Epithelial cell of proximal tubule (primary cell): ENCODE data around the gene TBC1D22A. TPM values are rescaled to one million over a fixed set of nuclear protein-coding genes. Genes with fewer than 3 reads are reported as not detected.
"Not testable (repeated sequence)": the region's sequence is repeated elsewhere in the genome, so short reads cannot be mapped to it uniquely, and the experiment has no call there.

ENCODE experiments used
- DNase-seq: peaks from one replicate; pipeline ENCODE4 v3.0.0-alpha.2; 2011; ENCODE audit warnings: low read depth
- H3K4me3 ChIP-seq: 2 replicates; pipeline ENCODE4 v1.5.1; 2011; ENCODE audit warnings: low read depth, mild to moderate bottlenecking, low read length
- total RNA-seq: library from RNA; depleted of rRNA; stranded (reverse); fragments of >200 nt; gene quantifications from 2 replicates; pipeline ENCODE4 v1.2.3, GENCODE V29; 2015
- TF ChIP-seq, protein P1 (sequence below): conservative IDR thresholded peaks from 2 replicates; pipeline ENCODE4 v1.5.1; 2012; ENCODE audit warnings: low read depth, mild to moderate bottlenecking, low read length

TBC1D22A gene
- total RNA-seq, 1 donor from 2014 or later, result 22.7 TPM

- DNase-seq, result no peak
- no peak overlapping the region for H3K4me3 ChIP-seq
- TF ChIP-seq, protein P1, sequence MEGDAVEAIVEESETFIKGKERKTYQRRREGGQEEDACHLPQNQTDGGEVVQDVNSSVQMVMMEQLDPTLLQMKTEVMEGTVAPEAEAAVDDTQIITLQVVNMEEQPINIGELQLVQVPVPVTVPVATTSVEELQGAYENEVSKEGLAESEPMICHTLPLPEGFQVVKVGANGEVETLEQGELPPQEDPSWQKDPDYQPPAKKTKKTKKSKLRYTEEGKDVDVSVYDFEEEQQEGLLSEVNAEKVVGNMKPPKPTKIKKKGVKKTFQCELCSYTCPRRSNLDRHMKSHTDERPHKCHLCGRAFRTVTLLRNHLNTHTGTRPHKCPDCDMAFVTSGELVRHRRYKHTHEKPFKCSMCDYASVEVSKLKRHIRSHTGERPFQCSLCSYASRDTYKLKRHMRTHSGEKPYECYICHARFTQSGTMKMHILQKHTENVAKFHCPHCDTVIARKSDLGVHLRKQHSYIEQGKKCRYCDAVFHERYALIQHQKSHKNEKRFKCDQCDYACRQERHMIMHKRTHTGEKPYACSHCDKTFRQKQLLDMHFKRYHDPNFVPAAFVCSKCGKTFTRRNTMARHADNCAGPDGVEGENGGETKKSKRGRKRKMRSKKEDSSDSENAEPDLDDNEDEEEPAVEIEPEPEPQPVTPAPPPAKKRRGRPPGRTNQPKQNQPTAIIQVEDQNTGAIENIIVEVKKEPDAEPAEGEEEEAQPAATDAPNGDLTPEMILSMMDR, result no peak
These were observed 403.0 kb downstream of the TBC1D22A start for GRCh38 chr22:47165338-47166032.

DNA sequence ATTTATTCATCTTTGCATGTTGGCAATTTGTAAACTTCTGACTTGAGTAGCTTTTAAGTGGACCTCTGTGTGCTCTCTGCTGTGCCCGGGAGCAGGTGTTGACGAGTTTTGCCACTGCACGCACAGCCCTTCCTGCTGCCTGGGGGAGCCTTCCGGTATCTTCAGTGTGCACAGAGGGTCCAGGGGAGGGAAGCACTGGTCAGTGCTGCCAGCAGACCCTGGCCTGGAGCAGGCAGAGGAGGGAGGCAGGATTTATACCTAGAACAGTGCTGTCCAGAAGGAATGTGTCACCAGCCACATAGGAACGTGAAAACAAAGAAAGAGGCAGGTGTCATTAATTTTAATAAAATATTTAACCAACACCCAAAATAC lies 403.6 kb downstream of the TBC1D22A start:
- TF ChIP-seq, protein P1, result no peak
- no peak overlapping the region for H3K4me3 ChIP-seq
- DNase-seq, result no peak

GRCh38 chr22:47166446-47167016 lies 404.1 kb downstream of the TBC1D22A start:
- DNase-seq, result no peak
- TF ChIP-seq, protein P1, result no peak

GRCh38 chr22:47167056-47167455 lies 404.6 kb downstream of the TBC1D22A start:
- no peak overlapping the region for H3K4me3 ChIP-seq
- TF ChIP-seq, protein P1, result no peak
- no peak for DNase-seq

More at GRCh38 chr22:47166446-47167016, 404.1 kb downstream of the TBC1D22A start:
- H3K4me3 ChIP-seq, result no peak overlapping the region

GRCh38 chr22:47167921-47168320 lies 405.5 kb downstream of the TBC1D22A start:
- H3K4me3 ChIP-seq, DNase-seq: not testable (repeated sequence)

- DNase-seq, result no peak
- TF ChIP-seq, protein P1, result no peak
- no peak overlapping the region for H3K4me3 ChIP-seq
These were observed 406.0 kb downstream of the TBC1D22A start for GRCh38 chr22:47168441-47168840.

GRCh38 chr22:47168900-47169800 lies 406.7 kb downstream of the TBC1D22A start:
- TF ChIP-seq, protein P1, result peak; percentile 64
- DNase-seq, result no peak
- no peak overlapping the region for H3K4me3 ChIP-seq
